AG09319 (cell line): ENCODE measurements around the gene CAMTA1.

ENCODE experiments used
- DNase-seq: peaks from one replicate; pipeline ENCODE4 v3.0.0-alpha.2; 2010; ENCODE audit warnings: low read depth; ENCODE audit errors: extremely low read depth
- TF ChIP-seq, protein P1 (sequence below): IDR thresholded peaks from 2 replicates; pipeline ENCODE4 v1.5.1; 2011; ENCODE audit warnings: low read depth, mild to moderate bottlenecking, inconsistent platforms, low read length, moderate library complexity

CAMTA1 gene

DNA sequence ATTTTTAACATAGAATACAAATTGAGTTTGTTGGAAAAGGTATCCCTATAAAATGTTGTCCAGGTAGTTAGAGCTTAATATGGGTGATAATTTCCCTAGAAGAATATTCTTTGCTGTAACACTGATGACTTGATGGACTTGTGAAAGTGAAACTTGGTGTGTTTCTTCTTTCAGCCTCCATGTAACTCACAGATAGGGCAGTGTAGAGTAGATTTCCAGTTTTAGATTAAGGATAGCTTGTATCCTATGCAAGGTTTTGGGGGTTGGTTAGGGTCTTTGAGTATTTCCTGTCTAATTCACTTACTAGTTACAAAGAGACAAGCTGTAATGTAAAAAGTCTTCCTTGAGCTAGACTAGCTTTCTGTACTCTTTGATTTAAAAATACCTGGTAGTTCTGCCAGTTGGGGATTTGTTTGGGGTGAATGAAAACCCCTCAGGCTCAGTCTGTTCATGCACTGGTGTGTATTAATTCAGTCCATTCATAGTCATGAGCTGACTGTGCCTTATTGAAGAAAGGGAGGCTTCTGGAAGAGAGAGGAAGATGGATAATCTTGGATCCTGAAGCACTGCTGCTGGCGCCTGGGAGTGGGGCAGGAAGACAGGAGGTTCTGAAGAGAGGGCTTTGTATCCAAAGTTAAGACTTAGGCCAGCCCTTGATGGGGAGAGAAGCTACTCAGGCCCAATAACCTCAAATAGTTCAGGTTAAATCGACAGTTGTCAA, 83.6 kb downstream of the CAMTA1 start:
- no peak for DNase-seq
- TF ChIP-seq, protein P1, sequence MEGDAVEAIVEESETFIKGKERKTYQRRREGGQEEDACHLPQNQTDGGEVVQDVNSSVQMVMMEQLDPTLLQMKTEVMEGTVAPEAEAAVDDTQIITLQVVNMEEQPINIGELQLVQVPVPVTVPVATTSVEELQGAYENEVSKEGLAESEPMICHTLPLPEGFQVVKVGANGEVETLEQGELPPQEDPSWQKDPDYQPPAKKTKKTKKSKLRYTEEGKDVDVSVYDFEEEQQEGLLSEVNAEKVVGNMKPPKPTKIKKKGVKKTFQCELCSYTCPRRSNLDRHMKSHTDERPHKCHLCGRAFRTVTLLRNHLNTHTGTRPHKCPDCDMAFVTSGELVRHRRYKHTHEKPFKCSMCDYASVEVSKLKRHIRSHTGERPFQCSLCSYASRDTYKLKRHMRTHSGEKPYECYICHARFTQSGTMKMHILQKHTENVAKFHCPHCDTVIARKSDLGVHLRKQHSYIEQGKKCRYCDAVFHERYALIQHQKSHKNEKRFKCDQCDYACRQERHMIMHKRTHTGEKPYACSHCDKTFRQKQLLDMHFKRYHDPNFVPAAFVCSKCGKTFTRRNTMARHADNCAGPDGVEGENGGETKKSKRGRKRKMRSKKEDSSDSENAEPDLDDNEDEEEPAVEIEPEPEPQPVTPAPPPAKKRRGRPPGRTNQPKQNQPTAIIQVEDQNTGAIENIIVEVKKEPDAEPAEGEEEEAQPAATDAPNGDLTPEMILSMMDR = no peak

DNA sequence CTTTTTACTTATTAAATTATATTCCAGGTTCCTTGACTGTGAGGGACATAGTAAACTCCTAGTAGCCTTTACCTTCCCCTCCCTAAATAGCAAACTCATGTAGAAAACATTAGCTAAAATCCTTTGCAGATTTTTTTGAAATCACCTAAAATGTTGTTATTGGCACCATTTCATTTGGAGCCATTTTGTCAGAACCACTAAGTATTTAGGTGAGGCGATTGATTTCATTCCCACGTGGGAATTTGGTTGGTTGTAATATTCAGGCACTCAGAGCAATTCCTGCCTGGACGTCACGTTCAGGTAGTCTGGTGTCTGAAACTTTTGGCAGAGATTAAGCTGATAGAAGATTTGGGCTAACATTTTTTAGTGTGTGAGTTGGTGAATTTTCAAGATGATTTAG, 84.3 kb downstream of the CAMTA1 start:
- DNase-seq = no peak
- TF ChIP-seq, protein P1 = no peak

GRCh38 chr1:6870086-6870485, 84.8 kb downstream of the CAMTA1 start:
- DNase-seq = no peak
- TF ChIP-seq, protein P1 = no peak

GRCh38 chr1:6870571-6870970, 85.3 kb downstream of the CAMTA1 start:
- DNase-seq = no peak
- TF ChIP-seq, protein P1 = no peak

- TF ChIP-seq, protein P1 = no peak
- DNase-seq = no peak
These were observed 86.2 kb downstream of the CAMTA1 start for GRCh38 chr1:6871300-6871972.

DNA sequence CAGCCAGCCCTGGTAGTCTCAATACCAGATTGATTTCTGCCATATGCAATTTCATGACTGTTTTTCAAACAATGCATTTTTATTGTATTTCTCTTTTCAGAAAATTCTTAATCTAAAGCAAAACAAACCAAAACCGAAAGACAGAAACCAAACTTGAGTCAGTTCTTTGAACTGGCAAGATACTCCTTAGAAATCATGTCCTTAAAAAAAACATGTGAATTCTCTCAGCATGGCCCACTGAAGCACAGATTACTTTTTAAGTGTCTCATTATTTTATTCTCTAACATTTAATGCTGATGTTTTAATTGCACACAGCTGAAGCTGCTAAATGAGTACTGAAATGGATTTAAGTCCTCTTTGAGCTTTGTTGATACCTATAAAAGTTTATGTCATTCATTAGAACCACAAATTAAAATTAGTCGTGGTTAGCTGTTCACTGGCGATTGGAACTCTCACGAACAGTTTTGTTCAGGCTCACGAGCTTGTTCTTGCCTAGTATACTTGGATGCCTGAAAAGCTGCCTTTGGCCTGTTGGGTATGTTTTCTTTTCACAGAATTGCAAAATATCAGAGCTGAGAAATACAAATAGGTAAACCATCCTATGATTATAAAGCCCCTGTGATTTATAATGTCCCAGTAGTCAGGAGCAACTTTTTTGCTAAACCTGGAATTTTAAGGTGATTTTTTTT, 87.5 kb downstream of the CAMTA1 start:
- no peak for DNase-seq
- TF ChIP-seq, protein P1 = no peak
